ENCODE results near the gene CORO6. TPM values are rescaled to one million over a fixed set of nuclear protein-coding genes. Genes with fewer than 3 reads are reported as not detected.

The CORO6 gene
- total and polyA plus RNA-seq, 2 of the 13 experiments (the other 11 are each of a cell fraction or from before 2014, with no cell fraction given), result 0.42 to 0.82 TPM

DNA sequence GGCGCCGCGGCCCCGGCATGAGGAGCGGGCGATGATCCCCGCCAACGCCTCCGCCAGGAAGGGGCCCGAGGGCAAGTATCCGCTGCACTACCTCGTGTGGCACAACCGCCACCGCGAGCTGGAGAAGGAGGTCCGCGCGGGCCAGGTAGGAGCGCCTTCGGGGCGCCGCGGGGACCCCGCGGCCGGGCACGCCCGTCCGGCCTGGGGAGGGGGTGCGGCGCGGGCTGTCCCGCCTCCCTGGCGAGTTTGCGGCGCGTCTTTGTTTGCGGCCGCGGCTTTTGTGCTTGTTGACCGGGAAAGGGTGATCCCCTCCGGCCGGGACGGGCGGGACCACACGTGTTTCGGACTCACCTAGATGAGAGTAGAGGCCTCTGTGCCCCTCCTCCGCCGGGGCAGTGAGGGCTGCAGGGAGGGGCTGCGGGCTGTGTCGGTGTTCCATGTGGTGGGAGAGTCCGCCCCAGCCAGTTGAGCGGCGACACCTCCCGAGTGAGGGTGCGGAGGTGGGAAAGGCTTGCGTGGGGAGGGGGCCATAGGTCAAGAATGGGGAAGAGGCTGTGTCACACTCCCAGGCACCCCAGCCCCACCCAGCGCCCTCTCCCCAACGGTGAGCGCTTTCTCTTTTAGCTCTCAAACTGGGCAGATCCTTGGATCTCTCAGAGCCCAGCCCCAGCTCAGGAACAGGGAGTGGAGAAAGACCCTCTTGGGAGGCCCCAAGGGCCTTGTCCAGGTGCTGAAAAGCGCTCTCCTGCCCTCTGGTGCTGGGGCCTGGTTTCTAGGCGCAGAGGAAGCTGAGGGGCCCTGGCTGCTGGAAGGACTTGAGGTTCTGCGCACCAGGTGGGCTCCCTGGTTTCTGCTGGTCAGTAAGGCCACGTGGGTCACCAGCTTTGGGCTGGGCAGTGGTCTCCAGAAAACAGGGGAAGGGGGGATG, 28.9 kb downstream of the CORO6 start (continued):
- TF ChIP-seq THRA (CRISPR knock-in tag; IDR thresholded peaks at IDR 0.05; ENCODE audit: borderline replicate concordance) (no peak), ZFP36 (IDR thresholded peaks at IDR 0.05; ENCODE audit: borderline replicate concordance, low read depth, low read length, partially characterized antibody) (no peak), ZNF12 (CRISPR knock-in tag; IDR thresholded peaks at IDR 0.05) (peak; percentile 74; the same call in 1 of the 2 replicates), RNF2 (conservative IDR thresholded peaks at IDR 0.05; ENCODE audit: low read depth) (no peak), ZNF354B (CRISPR knock-in tag; IDR thresholded peaks at IDR 0.05) (no peak), ZNF724P (CRISPR knock-in tag; IDR thresholded peaks at IDR 0.05; ENCODE audit: borderline replicate concordance) (no peak), EED (CRISPR knock-in tag; IDR thresholded peaks at IDR 0.05) (no peak), NKX3-1 (CRISPR knock-in tag; IDR thresholded peaks at IDR 0.05) (no peak), ZNF7 (CRISPR knock-in tag; IDR thresholded peaks at IDR 0.05) (peak; percentile 58), CC2D1A (CRISPR knock-in tag; IDR thresholded peaks at IDR 0.05) (no peak), SALL1 (CRISPR knock-in tag; IDR thresholded peaks at IDR 0.05) (peak; percentile 56), THAP11 (CRISPR knock-in tag; IDR thresholded peaks at IDR 0.05) (peak; percentile 70)
- TF ChIP-seq, protein P1, sequence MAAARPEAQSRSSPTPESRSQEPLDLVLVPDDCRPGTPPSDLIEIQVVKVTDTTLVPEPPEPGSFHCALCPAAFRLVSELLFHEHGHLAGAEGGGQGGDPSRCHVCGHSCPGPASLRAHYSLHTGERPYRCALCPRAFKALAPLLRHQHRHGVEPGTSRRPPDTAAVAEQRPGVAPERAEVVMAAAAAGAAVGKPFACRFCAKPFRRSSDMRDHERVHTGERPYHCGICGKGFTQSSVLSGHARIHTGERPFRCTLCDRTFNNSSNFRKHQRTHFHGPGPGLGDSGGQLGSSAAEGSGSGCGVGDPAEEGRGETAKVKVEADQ (CRISPR knock-in tag; IDR thresholded peaks at IDR 0.05; ENCODE audit: borderline replicate concordance), result no peak
- TF ChIP-seq, protein P2, sequence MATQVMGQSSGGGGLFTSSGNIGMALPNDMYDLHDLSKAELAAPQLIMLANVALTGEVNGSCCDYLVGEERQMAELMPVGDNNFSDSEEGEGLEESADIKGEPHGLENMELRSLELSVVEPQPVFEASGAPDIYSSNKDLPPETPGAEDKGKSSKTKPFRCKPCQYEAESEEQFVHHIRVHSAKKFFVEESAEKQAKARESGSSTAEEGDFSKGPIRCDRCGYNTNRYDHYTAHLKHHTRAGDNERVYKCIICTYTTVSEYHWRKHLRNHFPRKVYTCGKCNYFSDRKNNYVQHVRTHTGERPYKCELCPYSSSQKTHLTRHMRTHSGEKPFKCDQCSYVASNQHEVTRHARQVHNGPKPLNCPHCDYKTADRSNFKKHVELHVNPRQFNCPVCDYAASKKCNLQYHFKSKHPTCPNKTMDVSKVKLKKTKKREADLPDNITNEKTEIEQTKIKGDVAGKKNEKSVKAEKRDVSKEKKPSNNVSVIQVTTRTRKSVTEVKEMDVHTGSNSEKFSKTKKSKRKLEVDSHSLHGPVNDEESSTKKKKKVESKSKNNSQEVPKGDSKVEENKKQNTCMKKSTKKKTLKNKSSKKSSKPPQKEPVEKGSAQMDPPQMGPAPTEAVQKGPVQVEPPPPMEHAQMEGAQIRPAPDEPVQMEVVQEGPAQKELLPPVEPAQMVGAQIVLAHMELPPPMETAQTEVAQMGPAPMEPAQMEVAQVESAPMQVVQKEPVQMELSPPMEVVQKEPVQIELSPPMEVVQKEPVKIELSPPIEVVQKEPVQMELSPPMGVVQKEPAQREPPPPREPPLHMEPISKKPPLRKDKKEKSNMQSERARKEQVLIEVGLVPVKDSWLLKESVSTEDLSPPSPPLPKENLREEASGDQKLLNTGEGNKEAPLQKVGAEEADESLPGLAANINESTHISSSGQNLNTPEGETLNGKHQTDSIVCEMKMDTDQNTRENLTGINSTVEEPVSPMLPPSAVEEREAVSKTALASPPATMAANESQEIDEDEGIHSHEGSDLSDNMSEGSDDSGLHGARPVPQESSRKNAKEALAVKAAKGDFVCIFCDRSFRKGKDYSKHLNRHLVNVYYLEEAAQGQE (IDR thresholded peaks at IDR 0.05; ENCODE audit: borderline replicate concordance in 1 of 2, low read depth in 1 of 2, low read length in 2 of 2), result peak; percentile 74 to 95
- TF ChIP-seq, protein P3, sequence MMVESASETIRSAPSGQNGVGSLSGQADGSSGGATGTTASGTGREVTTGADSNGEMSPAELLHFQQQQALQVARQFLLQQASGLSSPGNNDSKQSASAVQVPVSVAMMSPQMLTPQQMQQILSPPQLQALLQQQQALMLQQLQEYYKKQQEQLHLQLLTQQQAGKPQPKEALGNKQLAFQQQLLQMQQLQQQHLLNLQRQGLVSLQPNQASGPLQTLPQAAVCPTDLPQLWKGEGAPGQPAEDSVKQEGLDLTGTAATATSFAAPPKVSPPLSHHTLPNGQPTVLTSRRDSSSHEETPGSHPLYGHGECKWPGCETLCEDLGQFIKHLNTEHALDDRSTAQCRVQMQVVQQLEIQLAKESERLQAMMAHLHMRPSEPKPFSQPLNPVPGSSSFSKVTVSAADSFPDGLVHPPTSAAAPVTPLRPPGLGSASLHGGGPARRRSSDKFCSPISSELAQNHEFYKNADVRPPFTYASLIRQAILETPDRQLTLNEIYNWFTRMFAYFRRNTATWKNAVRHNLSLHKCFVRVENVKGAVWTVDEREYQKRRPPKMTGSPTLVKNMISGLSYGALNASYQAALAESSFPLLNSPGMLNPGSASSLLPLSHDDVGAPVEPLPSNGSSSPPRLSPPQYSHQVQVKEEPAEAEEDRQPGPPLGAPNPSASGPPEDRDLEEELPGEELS (CRISPR knock-in tag; IDR thresholded peaks at IDR 0.05), result no peak
